Motor neuron (in vitro differentiated cells): ENCODE data around the gene PFAS. TPM values are rescaled to one million over a fixed set of nuclear protein-coding genes. Genes with fewer than 3 reads are reported as not detected.

Source experiments
- ATAC-seq, 8 experiments: fragments of 200-7000 bp; cut with Tn5 transposase; replicated peaks in 6 of 8; 2 replicates each; pipeline ENCODE4 v1.8.0; 2021; ENCODE audit warnings: mild to moderate bottlenecking in 8 of 8, moderate library complexity in 8 of 8
- H3K27ac ChIP-seq, 2 donors: fragments of 250-450 bp; sonication (Bioruptor Pico); 2 replicates each; pipeline ENCODE4 v1.9.0; 2021; ENCODE audit warnings: antibody characterized with exemption in 2 of 2, mild to moderate bottlenecking in 2 of 2, moderate library complexity in 1 of 2
- H3K4me1 ChIP-seq, 2 donors: fragments of 250-450 bp; sonication (Bioruptor Pico); replicated peaks in 1 of 2; 2 replicates each; pipeline ENCODE4 v1.6.1; 2021; ENCODE audit warnings: antibody characterized with exemption in 2 of 2, mild to moderate bottlenecking in 2 of 2, moderate library complexity in 1 of 2
- H3K4me3 ChIP-seq, 5 donors: fragments of 250-450 bp; sonication (Bioruptor Pico); 2 replicates each; pipeline ENCODE4 v1.9.0; 2021; ENCODE audit warnings: antibody characterized with exemption in 5 of 5, mild to moderate bottlenecking in 5 of 5, moderate library complexity in 4 of 5
- WGBS, 10 experiments: fragments of 450-650 bp; shearing (Covaris generic); methylation state at CpG; one replicate each; pipeline ENCODE4 v1.0.0; 2022; 5-methylcytosine and 5-hydroxymethylcytosine counted together
- in situ Hi-C, 9 experiments: fragments of 400-800 bp; cut with MboI; loops; one replicate each; pipeline ENCODE4 v1.15.0; 2021; ENCODE audit warnings: low sequenced_read_pairs in 9 of 9, low pct_unique_long_range_greater_than_20kb in 2 of 9; ENCODE audit not compliant: unreplicated experiment in 9 of 9
- total RNA-seq, 8 experiments: library from RNA; unstranded; fragments of 300-600 nt; gene quantifications; 2 replicates each; pipeline versions ENCODE4 v1.2.3 to v1.2.4, GENCODE V29; 2022

Gene PFAS
- total RNA-seq, 8 experiments from 2014 or later, result 19.6 to 71.5 (median 28.3) TPM

- ATAC-seq, result no peak
- Histone ChIP-seq H3K4me1 (peaks cover 5 to 10% of the 10 kb centered on the region in 2 donors), H3K27ac (no peak overlapping the region), H3K4me3 (no peak overlapping the region)
- in situ Hi-C loops, result no loop called here
- 63 to 100% (median 80%) methylated on average over 1 to 8 of the region's 10 CpGs; no CpG with 5 or more reads in 2 of the 10 experiments for WGBS, 10 experiments
Observed at GRCh38 chr17:8285270-8286181, 36.4 kb downstream of the PFAS start.

GRCh38 chr17:8287651-8288335 lies 38.7 kb downstream of the PFAS start:
- in situ Hi-C loops, result no loop called here
- Histone ChIP-seq H3K4me3 (peak overlapping the region; percentile 56 to 96 (median 66)), H3K27ac (no peak overlapping the region), H3K4me1 (peaks cover 5 to 10% of the 10 kb centered on the region in 2 donors)
- ATAC-seq, result no peak
- 17 to 100% (median 46%) methylated on average over 1 to 8 of the region's 19 CpGs; no CpG with 5 or more reads in 3 of the 10 experiments for WGBS, 10 experiments

GRCh38 chr17:8288336-8289102 lies 39.4 kb downstream of the PFAS start, which contains the start of gene RANGRF:
Gene RANGRF, plus strand, starts transcription at chr17:8288670. Its CDS starts 119 bp downstream, at chr17:8288789.
- Histone ChIP-seq H3K4me3 (peak within 1 kb of the TSS; percentile 56 to 96 (median 66)), H3K27ac (peak within 1 kb of the TSS; percentile 48 to 53), H3K4me1 (peaks cover 5 to 10% of the 10 kb centered on the region in 2 donors)
- WGBS, 10 experiments, result 0 to 3% (median 0%) methylated on average over 1 to 8 of the region's 53 CpGs; no CpG with 5 or more reads in 4 of the 10 experiments
- in situ Hi-C loops, result no loop called here
- peak; percentile 86 to 95 (median 94) for ATAC-seq

GRCh38 chr17:8289103-8289397 lies 40.0 kb downstream of the PFAS start:
- Histone ChIP-seq H3K27ac (no peak overlapping the region), H3K4me1 (peaks cover 5 to 10% of the 10 kb centered on the region in 2 donors)

GRCh38 chr17:8290043-8290442 lies 41.0 kb downstream of the PFAS start:
- in situ Hi-C loops, result no loop called here
- Histone ChIP-seq H3K4me3 (no peak overlapping the region), H3K4me1 (peaks cover 11 to 15% of the 10 kb centered on the region in 2 donors), H3K27ac (no peak overlapping the region)
- ATAC-seq, result no peak
- 0 to 80% (median 40%) methylated on average over 1 to 3 of the region's 3 CpGs; no CpG with 5 or more reads in 3 of the 10 experiments for WGBS, 10 experiments

More at GRCh38 chr17:8289103-8289397, 40.0 kb downstream of the PFAS start:
- in situ Hi-C loops, result no loop called here
- H3K4me3 ChIP-seq, result peak overlapping the region; percentile 56 to 96 (median 66)
- 0% methylated on average over 2 to 8 of the region's 17 CpGs; no CpG with 5 or more reads in 8 of the 10 experiments for WGBS, 10 experiments
- no peak for ATAC-seq

GRCh38 chr17:8292639-8293395 lies 43.7 kb downstream of the PFAS start:
- 80 to 100% (median 90%) methylated on average over 1 to 4 of the region's 5 CpGs; no CpG with 5 or more reads in 1 of the 10 experiments for WGBS, 10 experiments
- ATAC-seq, result no peak
- no peak overlapping the region for H3K4me3 ChIP-seq

GRCh38 chr17:8294361-8294760 lies 45.3 kb downstream of the PFAS start:
- Histone ChIP-seq H3K27ac (no peak overlapping the region), H3K4me1 (peaks cover 10% of the 10 kb centered on the region in 2 donors), H3K4me3 (no peak overlapping the region)
- in situ Hi-C loops, result no loop called here
- no peak for ATAC-seq
- 96 to 100% methylated on average over 2 to 4 of the region's 9 CpGs; no CpG with 5 or more reads in 8 of the 10 experiments for WGBS, 10 experiments

More at GRCh38 chr17:8292639-8293395, 43.7 kb downstream of the PFAS start:
- H3K4me1 ChIP-seq, result peaks cover 11 to 14% of the 10 kb centered on the region in 2 donors
- in situ Hi-C loops, result no loop called here
- H3K27ac ChIP-seq, result no peak overlapping the region

- ATAC-seq, result peak; percentile 9 to 34 (median 21)
- Histone ChIP-seq H3K27ac (peak overlapping the region; percentile 46 to 56), H3K4me1 (peaks cover 5% of the 10 kb centered on the region in 2 donors), H3K4me3 (peak overlapping the region; percentile 47 to 75 (median 56))
- 3 to 57% (median 27%) methylated on average over 1 to 13 of the region's 15 CpGs; no CpG with 5 or more reads in 1 of the 10 experiments for WGBS, 10 experiments
- in situ Hi-C loops, result no loop called here
Observed at GRCh38 chr17:8294814-8295316, 45.8 kb downstream of the PFAS start.

GRCh38 chr17:8300226-8300625 lies 51.1 kb downstream of the PFAS start:
- WGBS, 10 experiments, result 50 to 76% (median 66%) methylated on average over 2 to 3 of the region's 3 CpGs
- in situ Hi-C loops, result no loop called here
- Histone ChIP-seq H3K4me3 (peak overlapping the region in 1 of 5 donors; percentile 11), H3K27ac (no peak overlapping the region), H3K4me1 (peaks cover 0 to 3% of the 10 kb centered on the region in 2 donors)
- peak in 5 of 8 experiments; percentile 4 to 26 (median 14) for ATAC-seq

GRCh38 chr17:8300627-8301242 lies 51.6 kb downstream of the PFAS start:
- peaks cover 0 to 3% of the 10 kb centered on the region in 2 donors for H3K4me1 ChIP-seq
- WGBS, 10 experiments, result 0 to 80% (median 5%) methylated on average over 1 to 7 of the region's 8 CpGs; no CpG with 5 or more reads in 1 of the 10 experiments
- peak; percentile 88 to 99 (median 96) for ATAC-seq
- peak overlapping the region in 1 of 5 donors; percentile 11 for H3K4me3 ChIP-seq
- in situ Hi-C loops, result no loop called here
- no peak overlapping the region for H3K27ac ChIP-seq

GRCh38 chr17:8310601-8311123 lies 61.6 kb downstream of the PFAS start:
- no peak overlapping the region for H3K4me3 ChIP-seq
- ATAC-seq, result no peak
- peaks cover 6 to 9% of the 10 kb centered on the region in 2 donors for H3K4me1 ChIP-seq
- in situ Hi-C loops, result no loop called here
- WGBS, 10 experiments, result 0 to 100% (median 59%) methylated on average over 1 to 3 of the region's 10 CpGs; no CpG with 5 or more reads in 7 of the 10 experiments
- no peak overlapping the region for H3K27ac ChIP-seq
